HEK293 (cell line): Measurements from ENCODE around the gene ENO3.

Experiments used
- CTCF ChIA-PET: fragments of 350-600 bp; formaldehyde crosslinking; extraction: SDS; loops from one replicate; lab custom pipeline; 2021; ENCODE audit warnings: antibody characterized with exemption; lab: Yijun Ruan, JAX
- POLR2A ChIA-PET: fragments of 300-600 bp; formaldehyde crosslinking; extraction: SDS; loops from one replicate; lab custom pipeline; 2020; ENCODE audit warnings: antibody characterized with exemption, inconsistent platforms; lab: Yijun Ruan, JAX
- H3K27ac ChIP-seq: fragments of 200-500 bp; sonication (Bioruptor generic); 2 replicates; pipeline ENCODE4 v1.5.1; 2014; ENCODE audit warnings: low read depth, low read length, control low read depth, inconsistent platforms; ENCODE audit errors: extremely low read depth
- H3K36me3 ChIP-seq, 2 experiments: fragments of 200-500 bp in 1 of 2; sonication (Bioruptor generic) in 1 of 2; 1 replicate in 1 of 2; 2 replicates in 1 of 2; pipeline ENCODE4 v1.5.1; 2014 to 2017; ENCODE audit warnings: inconsistent platforms in 2 of 2, low read length in 2 of 2; ENCODE audit not compliant: control insufficient read depth in 2 of 2, insufficient read depth in 1 of 2
- H3K4me1 ChIP-seq: fragments of 200-500 bp; sonication (Bioruptor generic); 2 replicates; pipeline ENCODE4 v1.5.1; 2014; ENCODE audit warnings: mild to moderate bottlenecking, low read length, inconsistent platforms; ENCODE audit not compliant: control insufficient read depth, insufficient read depth
- H3K4me3 ChIP-seq: 2 replicates; pipeline ENCODE4 v1.5.1; 2011; ENCODE audit warnings: low read depth, mild to moderate bottlenecking, control low read depth, low read length, moderate library complexity
- H3K9me3 ChIP-seq: fragments of 200-500 bp; sonication (Bioruptor generic); 2 replicates; pipeline ENCODE4 v1.5.1; 2014; ENCODE audit warnings: low read depth, low read length, inconsistent platforms; ENCODE audit not compliant: control insufficient read depth, insufficient read depth
- FEZF1 ChIP-seq: fragments of 450-650 bp; formaldehyde crosslinking; IDR thresholded peaks from 2 replicates; pipeline ENCODE4 v1.5.1; 2016; ENCODE audit warnings: missing biosample characterization, missing genetic modification characterization
- HOXA7 ChIP-seq: sonication (generic); formaldehyde crosslinking; IDR thresholded peaks from 2 replicates; pipeline ENCODE4 v1.8.1; 2022; ENCODE audit warnings: missing genetic modification reagents, borderline replicate concordance
- KLF1 ChIP-seq: fragments of 450-650 bp; formaldehyde crosslinking; IDR thresholded peaks from 2 replicates; pipeline ENCODE4 v1.5.1; 2016; ENCODE audit warnings: missing biosample characterization, missing genetic modification characterization
- SCRT1 ChIP-seq: fragments of 450-650 bp; formaldehyde crosslinking; IDR thresholded peaks from 2 replicates; pipeline ENCODE4 v1.5.1; 2016; ENCODE audit warnings: missing biosample characterization, missing genetic modification characterization, borderline replicate concordance
- YY2 ChIP-seq: fragments of 450-650 bp; formaldehyde crosslinking; IDR thresholded peaks from 2 replicates; pipeline ENCODE4 v1.5.1; 2016; ENCODE audit warnings: missing biosample characterization, missing genetic modification characterization
- ZBTB1 ChIP-seq: fragments of 450-650 bp; formaldehyde crosslinking; IDR thresholded peaks from 2 replicates; pipeline ENCODE4 v1.5.1; 2016; ENCODE audit warnings: missing biosample characterization, missing genetic modification characterization
- ZBTB17 ChIP-seq: fragments of 450-650 bp; formaldehyde crosslinking; IDR thresholded peaks from 2 replicates; pipeline ENCODE4 v1.5.1; 2016; ENCODE audit warnings: missing biosample characterization, missing genetic modification characterization
- ZEB2 ChIP-seq: fragments of 450-650 bp; formaldehyde crosslinking; IDR thresholded peaks from 2 replicates; pipeline ENCODE4 v1.5.1; 2016; ENCODE audit warnings: missing biosample characterization, missing genetic modification characterization
- ZFP69B ChIP-seq: fragments of 450-650 bp; formaldehyde crosslinking; IDR thresholded peaks from 2 replicates; pipeline ENCODE4 v1.5.1; 2016; ENCODE audit warnings: missing biosample characterization, missing genetic modification characterization
- ZIC2 ChIP-seq: fragments of 450-650 bp; formaldehyde crosslinking; IDR thresholded peaks from 2 replicates; pipeline ENCODE4 v1.5.1; 2016; ENCODE audit warnings: missing biosample characterization, missing genetic modification characterization
- ZNF155 ChIP-seq: fragments of 450-650 bp; formaldehyde crosslinking; IDR thresholded peaks from 2 replicates; pipeline ENCODE4 v1.5.1; 2016; ENCODE audit warnings: missing biosample characterization, missing genetic modification characterization
- ZNF311 ChIP-seq: fragments of 450-650 bp; formaldehyde crosslinking; IDR thresholded peaks from 2 replicates; pipeline ENCODE4 v1.5.1; 2017; ENCODE audit warnings: missing biosample characterization, missing genetic modification characterization, borderline replicate concordance
- ZNF324 ChIP-seq: fragments of 450-650 bp; formaldehyde crosslinking; IDR thresholded peaks from 2 replicates; pipeline ENCODE4 v1.5.1; 2016; ENCODE audit warnings: missing biosample characterization, missing genetic modification characterization
- ZNF341 ChIP-seq: fragments of 450-650 bp; formaldehyde crosslinking; IDR thresholded peaks from 2 replicates; pipeline ENCODE4; 2016; ENCODE audit warnings: low read depth, missing biosample characterization, missing genetic modification characterization
- ZNF404 ChIP-seq: fragments of 450-650 bp; formaldehyde crosslinking; IDR thresholded peaks from 2 replicates; pipeline ENCODE4 v1.5.1; 2017; ENCODE audit warnings: missing biosample characterization, missing genetic modification characterization
- ZNF514 ChIP-seq: fragments of 450-650 bp; formaldehyde crosslinking; IDR thresholded peaks from 2 replicates; pipeline ENCODE4 v1.5.1; 2016; ENCODE audit warnings: missing biosample characterization, missing genetic modification characterization
- ZNF555 ChIP-seq: fragments of 450-650 bp; formaldehyde crosslinking; conservative IDR thresholded peaks from 2 replicates; pipeline ENCODE4 v1.5.1; 2017; ENCODE audit warnings: missing biosample characterization, mild to moderate bottlenecking, missing genetic modification characterization, inconsistent platforms
- ZNF558 ChIP-seq: fragments of 450-650 bp; formaldehyde crosslinking; IDR thresholded peaks from 2 replicates; pipeline ENCODE4 v1.5.1; 2016; ENCODE audit warnings: missing biosample characterization, missing genetic modification characterization
- ZNF707 ChIP-seq: fragments of 450-650 bp; formaldehyde crosslinking; IDR thresholded peaks from 2 replicates; pipeline ENCODE4 v1.5.1; 2016; ENCODE audit warnings: missing biosample characterization, missing genetic modification characterization
- ZNF747 ChIP-seq: fragments of 450-650 bp; formaldehyde crosslinking; IDR thresholded peaks from 2 replicates; pipeline ENCODE4 v1.5.1; 2016; ENCODE audit warnings: missing biosample characterization, missing genetic modification characterization
- ZNF843 ChIP-seq: fragments of 450-650 bp; formaldehyde crosslinking; IDR thresholded peaks from 2 replicates; pipeline ENCODE4 v1.5.1; 2016; ENCODE audit warnings: missing biosample characterization, missing genetic modification characterization
- ZSCAN30 ChIP-seq: fragments of 450-650 bp; IDR thresholded peaks from 2 replicates; pipeline ENCODE4 v1.5.1; 2018; ENCODE audit warnings: missing biosample characterization, mild to moderate bottlenecking, missing genetic modification characterization, moderate library complexity
- TF ChIP-seq, protein P1 (sequence below): fragments of 450-650 bp; formaldehyde crosslinking; IDR thresholded peaks from 2 replicates; pipeline ENCODE4 v1.5.1; 2016; ENCODE audit warnings: missing biosample characterization, missing genetic modification characterization
- TF ChIP-seq, protein P2 (sequence below): fragments of 450-650 bp; formaldehyde crosslinking; IDR thresholded peaks from 2 replicates; pipeline ENCODE4 v1.5.1; 2016; ENCODE audit warnings: missing biosample characterization, missing genetic modification characterization
- TF ChIP-seq, protein P3 (sequence below): fragments of 450-650 bp; formaldehyde crosslinking; IDR thresholded peaks from 2 replicates; pipeline ENCODE4 v1.5.1; 2016; ENCODE audit warnings: missing biosample characterization, missing genetic modification characterization
- TF ChIP-seq, protein P4 (sequence below): fragments of 450-650 bp; formaldehyde crosslinking; IDR thresholded peaks from 2 replicates; pipeline ENCODE4 v1.5.1; 2016; ENCODE audit warnings: missing biosample characterization, missing genetic modification characterization
- TF ChIP-seq, protein P5 (sequence below): IDR thresholded peaks from 2 replicates; pipeline ENCODE4 v1.6.1; 2011; ENCODE audit warnings: mild to moderate bottlenecking, low read depth, low read length, borderline replicate concordance

Gene ENO3

DNA sequence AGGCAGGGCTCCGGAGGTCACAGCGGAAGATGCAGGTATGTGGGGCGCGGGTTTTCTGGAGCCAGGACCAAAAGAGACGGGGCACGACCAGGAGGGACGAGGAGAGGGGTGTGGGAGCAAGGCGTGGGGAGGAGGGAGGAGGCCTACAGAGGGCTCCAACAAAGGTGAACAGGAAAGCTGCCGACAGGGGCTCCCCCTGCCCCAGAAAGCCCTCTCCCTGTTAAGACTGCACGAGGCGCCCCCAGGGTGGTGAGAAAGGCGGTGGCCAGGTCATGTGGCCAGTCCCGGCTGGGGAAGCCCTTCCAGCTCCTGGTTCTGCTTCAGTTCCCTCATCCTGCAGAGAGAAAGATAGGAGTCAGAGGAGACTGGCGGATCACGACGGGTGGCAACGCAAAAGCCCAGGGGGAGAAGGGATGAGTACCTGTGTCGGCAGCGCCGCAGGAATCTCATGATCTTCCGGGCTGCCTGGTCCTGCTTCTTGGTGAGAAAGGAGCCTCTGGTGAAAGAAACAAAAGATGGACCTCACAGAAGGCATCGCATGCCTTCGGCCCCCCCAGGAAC is 17.6 kb downstream of the ENO3 start:
- ChIA-PET POLR2A (interaction anchor here (1.6 to 11.3 kb wide), 6 partner anchors 10 to 264 kb away, joined by 5 to 358 read pairs (median 34); partner anchors contain the start of genes CAMTA2, ENO3, PELP1 and PFN1), CTCF (interaction anchor here (0.6 to 4.0 kb wide), 4 partner anchors 16 to 59 kb away, joined by 3 to 22 read pairs (median 12); partner anchors contain the start of gene CAMTA2)
- peaks cover 3% of the 10 kb centered on the region; the same call in 1 of the 2 replicates for H3K9me3 ChIP-seq
- peak overlapping the region; percentile 89 for H3K27ac ChIP-seq
- peaks cover 30 to 48% of the 10 kb centered on the region in 2 experiments for H3K36me3 ChIP-seq
- TF ChIP-seq, protein P1, sequence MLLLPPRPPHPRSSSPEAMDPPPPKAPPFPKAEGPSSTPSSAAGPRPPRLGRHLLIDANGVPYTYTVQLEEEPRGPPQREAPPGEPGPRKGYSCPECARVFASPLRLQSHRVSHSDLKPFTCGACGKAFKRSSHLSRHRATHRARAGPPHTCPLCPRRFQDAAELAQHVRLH: no peak
- TF ChIP-seq, protein P2, sequence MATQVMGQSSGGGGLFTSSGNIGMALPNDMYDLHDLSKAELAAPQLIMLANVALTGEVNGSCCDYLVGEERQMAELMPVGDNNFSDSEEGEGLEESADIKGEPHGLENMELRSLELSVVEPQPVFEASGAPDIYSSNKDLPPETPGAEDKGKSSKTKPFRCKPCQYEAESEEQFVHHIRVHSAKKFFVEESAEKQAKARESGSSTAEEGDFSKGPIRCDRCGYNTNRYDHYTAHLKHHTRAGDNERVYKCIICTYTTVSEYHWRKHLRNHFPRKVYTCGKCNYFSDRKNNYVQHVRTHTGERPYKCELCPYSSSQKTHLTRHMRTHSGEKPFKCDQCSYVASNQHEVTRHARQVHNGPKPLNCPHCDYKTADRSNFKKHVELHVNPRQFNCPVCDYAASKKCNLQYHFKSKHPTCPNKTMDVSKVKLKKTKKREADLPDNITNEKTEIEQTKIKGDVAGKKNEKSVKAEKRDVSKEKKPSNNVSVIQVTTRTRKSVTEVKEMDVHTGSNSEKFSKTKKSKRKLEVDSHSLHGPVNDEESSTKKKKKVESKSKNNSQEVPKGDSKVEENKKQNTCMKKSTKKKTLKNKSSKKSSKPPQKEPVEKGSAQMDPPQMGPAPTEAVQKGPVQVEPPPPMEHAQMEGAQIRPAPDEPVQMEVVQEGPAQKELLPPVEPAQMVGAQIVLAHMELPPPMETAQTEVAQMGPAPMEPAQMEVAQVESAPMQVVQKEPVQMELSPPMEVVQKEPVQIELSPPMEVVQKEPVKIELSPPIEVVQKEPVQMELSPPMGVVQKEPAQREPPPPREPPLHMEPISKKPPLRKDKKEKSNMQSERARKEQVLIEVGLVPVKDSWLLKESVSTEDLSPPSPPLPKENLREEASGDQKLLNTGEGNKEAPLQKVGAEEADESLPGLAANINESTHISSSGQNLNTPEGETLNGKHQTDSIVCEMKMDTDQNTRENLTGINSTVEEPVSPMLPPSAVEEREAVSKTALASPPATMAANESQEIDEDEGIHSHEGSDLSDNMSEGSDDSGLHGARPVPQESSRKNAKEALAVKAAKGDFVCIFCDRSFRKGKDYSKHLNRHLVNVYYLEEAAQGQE (tag by site-specific recombination): no peak
- TF ChIP-seq ZSCAN30 (tag by site-specific recombination) (no peak), FEZF1 (tag by site-specific recombination) (no peak), ZNF311 (tag by site-specific recombination) (no peak), ZNF341 (tag by site-specific recombination) (peak; percentile 30; the same call in 1 of the 2 replicates), ZNF843 (tag by site-specific recombination) (no peak), ZNF514 (tag by site-specific recombination) (no peak), ZIC2 (tag by site-specific recombination) (peak; percentile 68), ZNF555 (tag by site-specific recombination) (no peak), ZBTB17 (tag by site-specific recombination) (no peak), ZNF707 (tag by site-specific recombination) (no peak), ZNF155 (no peak), ZNF747 (no peak), SCRT1 (tag by site-specific recombination) (no peak)
- TF ChIP-seq, protein P3, sequence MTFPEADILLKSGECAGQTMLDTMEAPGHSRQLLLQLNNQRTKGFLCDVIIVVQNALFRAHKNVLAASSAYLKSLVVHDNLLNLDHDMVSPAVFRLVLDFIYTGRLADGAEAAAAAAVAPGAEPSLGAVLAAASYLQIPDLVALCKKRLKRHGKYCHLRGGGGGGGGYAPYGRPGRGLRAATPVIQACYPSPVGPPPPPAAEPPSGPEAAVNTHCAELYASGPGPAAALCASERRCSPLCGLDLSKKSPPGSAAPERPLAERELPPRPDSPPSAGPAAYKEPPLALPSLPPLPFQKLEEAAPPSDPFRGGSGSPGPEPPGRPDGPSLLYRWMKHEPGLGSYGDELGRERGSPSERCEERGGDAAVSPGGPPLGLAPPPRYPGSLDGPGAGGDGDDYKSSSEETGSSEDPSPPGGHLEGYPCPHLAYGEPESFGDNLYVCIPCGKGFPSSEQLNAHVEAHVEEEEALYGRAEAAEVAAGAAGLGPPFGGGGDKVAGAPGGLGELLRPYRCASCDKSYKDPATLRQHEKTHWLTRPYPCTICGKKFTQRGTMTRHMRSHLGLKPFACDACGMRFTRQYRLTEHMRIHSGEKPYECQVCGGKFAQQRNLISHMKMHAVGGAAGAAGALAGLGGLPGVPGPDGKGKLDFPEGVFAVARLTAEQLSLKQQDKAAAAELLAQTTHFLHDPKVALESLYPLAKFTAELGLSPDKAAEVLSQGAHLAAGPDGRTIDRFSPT (tag by site-specific recombination): no peak
- TF ChIP-seq, protein P4, sequence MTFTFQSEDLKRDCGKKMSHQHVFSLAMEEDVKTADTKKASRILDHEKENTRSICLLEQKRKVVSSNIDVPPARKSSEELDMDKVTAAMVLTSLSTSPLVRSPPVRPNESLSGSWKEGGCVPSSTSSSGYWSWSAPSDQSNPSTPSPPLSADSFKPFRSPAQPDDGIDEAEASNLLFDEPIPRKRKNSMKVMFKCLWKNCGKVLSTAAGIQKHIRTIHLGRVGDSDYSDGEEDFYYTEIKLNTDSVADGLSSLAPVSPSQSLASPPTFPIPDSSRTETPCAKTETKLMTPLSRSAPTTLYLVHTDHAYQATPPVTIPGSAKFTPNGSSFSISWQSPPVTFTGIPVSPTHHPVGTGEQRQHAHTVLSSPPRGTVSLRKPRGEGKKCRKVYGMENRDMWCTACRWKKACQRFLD (tag by site-specific recombination): no peak
- H3K4me1 ChIP-seq: peaks cover 15% of the 10 kb centered on the region
- H3K4me3 ChIP-seq: peak overlapping the region; percentile 70

DNA sequence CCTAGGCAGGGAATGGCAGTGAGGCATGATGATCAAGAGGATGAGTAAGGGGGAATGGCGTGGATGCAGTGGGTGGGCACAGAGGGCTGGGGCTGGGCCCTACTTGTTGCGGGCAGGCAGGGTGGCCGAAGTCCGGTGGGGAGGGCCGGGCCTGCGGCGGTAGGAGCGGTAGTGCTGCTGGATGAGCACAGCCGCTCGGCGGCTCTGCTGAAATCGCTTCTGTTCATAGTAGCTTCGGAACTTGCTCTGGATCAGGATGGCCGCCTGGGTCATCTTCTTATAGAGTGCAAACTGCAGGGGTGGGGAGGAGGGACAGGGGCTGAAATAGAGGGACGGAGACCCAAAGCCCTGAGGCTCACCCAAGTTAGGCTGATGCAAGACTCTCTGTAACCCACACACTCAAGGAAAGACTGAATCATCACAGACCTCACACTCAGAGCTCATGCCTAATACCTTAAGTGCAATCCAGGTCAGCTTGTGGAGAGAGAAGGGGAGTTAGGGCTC is 18.2 kb downstream of the ENO3 start:
- CTCF ChIA-PET: interaction anchor here (0.5 to 3.1 kb wide), 6 partner anchors 11 to 60 kb away, joined by 3 to 19 read pairs (median 4); partner anchors contain the start of genes CAMTA2 and SLC25A11
- peaks cover 3% of the 10 kb centered on the region; the same call in 1 of the 2 replicates for H3K9me3 ChIP-seq
- peak overlapping the region; percentile 89 for H3K27ac ChIP-seq
- POLR2A ChIA-PET: interaction anchor here (3.6 to 11.3 kb wide), 3 partner anchors 18 to 29 kb away, joined by 40 to 358 read pairs (median 106); partner anchors contain the start of genes CAMTA2, ENO3, PFN1 and RNF167
- H3K4me3 ChIP-seq: no peak overlapping the region
- H3K36me3 ChIP-seq: peaks cover 33 to 54% of the 10 kb centered on the region in 2 experiments
- peaks cover 15% of the 10 kb centered on the region for H3K4me1 ChIP-seq
- TF ChIP-seq ZNF404 (no peak), ZBTB1 (tag by site-specific recombination) (no peak), ZNF324 (tag by site-specific recombination) (0 out of 2 replicates have a peak, but pooled peaks have one; percentile 52), YY2 (tag by site-specific recombination) (no peak), ZNF558 (tag by site-specific recombination) (0 out of 2 replicates have a peak, but pooled peaks have one; percentile 24), ZEB2 (tag by site-specific recombination) (peak; percentile 26; the same call in 1 of the 2 replicates), ZFP69B (tag by site-specific recombination) (0 out of 2 replicates have a peak, but pooled peaks have one; percentile 30), KLF1 (tag by site-specific recombination) (no peak), HOXA7 (CRISPR knock-in tag) (no peak)
- TF ChIP-seq, protein P5, sequence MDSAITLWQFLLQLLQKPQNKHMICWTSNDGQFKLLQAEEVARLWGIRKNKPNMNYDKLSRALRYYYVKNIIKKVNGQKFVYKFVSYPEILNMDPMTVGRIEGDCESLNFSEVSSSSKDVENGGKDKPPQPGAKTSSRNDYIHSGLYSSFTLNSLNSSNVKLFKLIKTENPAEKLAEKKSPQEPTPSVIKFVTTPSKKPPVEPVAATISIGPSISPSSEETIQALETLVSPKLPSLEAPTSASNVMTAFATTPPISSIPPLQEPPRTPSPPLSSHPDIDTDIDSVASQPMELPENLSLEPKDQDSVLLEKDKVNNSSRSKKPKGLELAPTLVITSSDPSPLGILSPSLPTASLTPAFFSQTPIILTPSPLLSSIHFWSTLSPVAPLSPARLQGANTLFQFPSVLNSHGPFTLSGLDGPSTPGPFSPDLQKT: no peak
